DND-41 (cell line): Measurements from ENCODE around the gene ARMC9.

ENCODE experiments used
- CTCF ChIP-seq: IDR thresholded peaks from 2 replicates; pipeline ENCODE4 v1.5.1; 2012; ENCODE audit warnings: borderline replicate concordance, low read length, moderate library complexity, mild to moderate bottlenecking; ENCODE audit not compliant: poor library complexity, severe bottlenecking; ENCODE audit errors: extremely low read depth
- EZH2 ChIP-seq: IDR thresholded peaks from 3 replicates; pipeline ENCODE4 v1.6.1; 2012; ENCODE audit warnings: borderline replicate concordance, low read depth, mild to moderate bottlenecking, moderate library complexity, low read length, inconsistent platforms; ENCODE audit not compliant: severe bottlenecking

- TF ChIP-seq EZH2 (no peak), CTCF (no peak)
Measured at GRCh38 chr2:231221761-231222160, 23.3 kb downstream of the ARMC9 start.
